EH (cell line): Measurements from ENCODE around the gene POTEC.
"Not testable (repeated sequence)": the region's sequence is repeated elsewhere in the genome, so short reads cannot be mapped to it uniquely, and the experiment has no call there.

Experiments used
- DNase-seq: peaks from one replicate; pipeline ENCODE4 v3.0.0-alpha.2; 2015; ENCODE audit warnings: low read depth

Gene POTEC

DNA sequence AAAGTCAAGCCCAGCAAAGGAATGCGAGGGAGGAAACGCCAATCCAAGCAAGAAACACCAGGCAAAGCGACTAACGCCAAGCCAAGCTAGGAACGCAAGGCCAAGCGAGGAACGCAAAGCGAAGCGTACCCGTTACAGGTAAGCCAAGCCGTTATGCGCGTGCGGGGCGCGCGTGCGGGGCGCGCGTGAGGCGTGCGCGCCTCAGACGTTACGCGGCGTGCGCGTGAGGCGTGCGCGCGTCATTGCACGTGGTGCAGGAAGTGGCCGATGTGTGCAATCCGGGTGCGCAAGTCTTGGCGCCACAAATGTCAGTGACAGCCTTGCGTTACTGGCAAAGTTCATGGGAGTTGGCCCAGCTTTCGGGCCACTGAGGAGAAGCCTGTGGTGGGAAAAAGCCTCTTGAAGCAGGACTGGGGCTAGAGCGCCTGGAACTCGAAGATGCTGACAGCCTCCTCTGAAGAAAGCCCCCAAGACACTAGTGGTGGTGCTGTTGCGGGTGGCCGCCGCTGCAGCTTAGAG, at the start of gene POTEC:
POTEC (minus strand) TSS at position 155 of the 519 bp plus-strand sequence. CDS start 454 bp downstream, outside the sequence.
- DNase-seq = not testable (repeated sequence)

DNA sequence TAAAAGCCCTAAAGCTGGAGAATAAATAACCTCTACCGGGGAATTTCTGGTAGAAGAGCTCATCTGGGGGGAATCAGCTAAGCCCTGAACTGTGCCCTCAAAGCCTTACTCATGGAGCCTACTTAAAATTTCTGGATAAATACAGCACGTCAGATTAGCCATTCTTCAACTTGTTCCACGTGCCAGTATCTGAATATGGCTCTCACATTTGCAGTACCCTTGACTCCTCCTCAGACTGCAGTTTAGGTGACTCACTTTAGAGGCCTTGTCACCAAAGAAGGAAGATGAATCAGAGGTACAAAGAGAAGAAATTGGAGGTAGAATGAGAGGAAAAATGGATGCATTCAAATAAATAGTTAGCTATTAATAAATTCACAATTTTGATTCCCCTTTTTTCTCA, 34.6 kb upstream of the POTEC start:
- no peak for DNase-seq

DNA sequence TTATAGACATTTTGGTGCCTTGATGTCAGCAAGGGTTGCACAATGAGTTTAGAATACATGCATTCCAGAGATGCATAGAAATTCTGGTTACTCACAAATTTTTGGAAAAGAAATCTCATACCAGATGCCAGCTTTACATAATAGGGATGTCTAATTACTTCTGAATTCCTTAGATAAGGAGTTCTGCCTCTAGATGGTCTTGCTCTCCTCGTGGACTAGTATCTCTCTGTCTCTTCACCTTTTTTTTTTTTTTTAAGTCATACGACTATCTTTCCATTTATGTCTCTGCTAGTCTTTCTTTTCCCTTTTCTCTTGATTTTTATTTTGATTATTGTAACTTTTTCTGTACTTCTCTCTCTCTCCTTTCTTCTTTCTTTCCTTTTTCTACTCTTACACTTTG, 16.1 kb upstream of the POTEC start:
- DNase-seq = not testable (repeated sequence)

DNA sequence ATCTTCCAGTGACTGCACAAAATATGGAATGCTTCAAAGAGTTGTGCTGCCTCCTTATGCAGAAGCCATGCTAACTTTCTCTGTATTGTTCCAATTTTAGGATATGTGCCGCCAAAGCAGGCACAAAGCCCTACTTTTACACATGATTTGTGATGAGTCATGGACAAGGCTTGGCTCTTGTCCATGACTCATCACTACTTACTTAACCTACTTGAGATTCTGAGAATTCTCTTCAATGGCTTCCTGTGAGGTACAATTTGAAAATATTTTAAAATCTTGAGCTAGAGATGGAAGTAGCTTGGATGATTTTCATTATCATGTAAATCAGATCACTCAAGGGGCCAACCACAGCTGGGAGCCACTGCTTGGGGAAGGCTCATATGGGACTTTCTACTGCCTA, 11.7 kb downstream of the POTEC start:
- not testable (repeated sequence) for DNase-seq

DNA sequence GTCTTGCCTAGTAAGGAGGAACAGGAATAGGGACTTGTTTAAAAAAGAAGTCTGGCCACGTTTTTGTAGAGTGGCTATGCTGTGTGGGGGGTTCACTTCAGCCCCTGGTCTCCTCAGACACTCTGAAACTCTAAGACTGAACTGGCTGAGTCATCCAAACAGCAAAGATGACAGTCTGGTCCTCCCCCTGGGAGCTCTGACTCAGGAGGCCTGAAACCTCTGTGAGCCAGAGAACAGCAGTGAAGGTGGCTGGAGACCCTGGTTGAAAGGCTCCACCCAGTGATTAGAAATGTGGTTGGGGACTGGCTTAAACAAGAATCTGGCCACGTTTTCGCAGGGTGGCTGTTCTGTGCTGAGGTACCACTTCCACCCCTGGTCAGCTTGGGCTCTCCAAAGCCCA, 32.7 kb downstream of the POTEC start:
- not testable (repeated sequence) for DNase-seq

DNA sequence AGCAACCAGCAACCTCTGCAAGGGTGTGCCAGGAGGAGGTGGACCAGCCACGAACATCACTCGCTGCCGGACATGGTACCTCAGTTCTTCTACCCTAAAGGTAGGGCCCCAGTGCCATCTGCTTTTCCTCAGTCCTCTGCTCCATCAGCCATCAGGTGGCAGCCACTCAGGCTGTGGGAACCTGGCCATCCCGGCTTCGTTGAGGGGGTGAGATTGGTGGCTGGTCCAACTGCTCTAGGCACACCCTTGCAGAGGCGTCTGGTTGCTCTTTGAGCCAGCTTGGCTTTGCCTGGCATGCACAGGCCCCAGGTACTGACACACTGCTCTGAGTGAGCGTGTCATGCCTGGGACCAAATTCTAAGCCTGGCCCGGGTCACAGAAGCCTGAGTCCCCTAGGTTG, 39.7 kb downstream of the POTEC start:
- not testable (repeated sequence) for DNase-seq

DNA sequence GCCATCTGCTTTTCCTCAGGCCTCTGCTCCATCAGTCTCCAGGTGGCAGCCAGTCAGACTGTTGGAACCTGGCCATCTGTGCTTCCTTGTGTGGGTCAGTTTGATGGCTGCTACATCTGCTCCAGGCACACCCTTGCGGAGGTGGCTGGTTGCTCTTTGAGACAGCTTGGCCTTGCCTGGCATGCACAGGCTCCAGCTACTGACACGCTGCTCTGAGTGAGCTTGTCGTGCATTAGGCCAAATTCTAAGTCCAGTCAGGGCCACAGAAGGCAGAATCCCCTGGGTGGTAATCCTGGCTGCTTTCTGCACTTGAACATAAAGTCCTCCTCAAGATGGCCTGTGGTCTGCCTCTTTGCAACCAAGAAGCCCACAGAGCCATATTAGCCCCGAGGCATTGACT, 41.5 kb downstream of the POTEC start:
- DNase-seq = not testable (repeated sequence)

DNA sequence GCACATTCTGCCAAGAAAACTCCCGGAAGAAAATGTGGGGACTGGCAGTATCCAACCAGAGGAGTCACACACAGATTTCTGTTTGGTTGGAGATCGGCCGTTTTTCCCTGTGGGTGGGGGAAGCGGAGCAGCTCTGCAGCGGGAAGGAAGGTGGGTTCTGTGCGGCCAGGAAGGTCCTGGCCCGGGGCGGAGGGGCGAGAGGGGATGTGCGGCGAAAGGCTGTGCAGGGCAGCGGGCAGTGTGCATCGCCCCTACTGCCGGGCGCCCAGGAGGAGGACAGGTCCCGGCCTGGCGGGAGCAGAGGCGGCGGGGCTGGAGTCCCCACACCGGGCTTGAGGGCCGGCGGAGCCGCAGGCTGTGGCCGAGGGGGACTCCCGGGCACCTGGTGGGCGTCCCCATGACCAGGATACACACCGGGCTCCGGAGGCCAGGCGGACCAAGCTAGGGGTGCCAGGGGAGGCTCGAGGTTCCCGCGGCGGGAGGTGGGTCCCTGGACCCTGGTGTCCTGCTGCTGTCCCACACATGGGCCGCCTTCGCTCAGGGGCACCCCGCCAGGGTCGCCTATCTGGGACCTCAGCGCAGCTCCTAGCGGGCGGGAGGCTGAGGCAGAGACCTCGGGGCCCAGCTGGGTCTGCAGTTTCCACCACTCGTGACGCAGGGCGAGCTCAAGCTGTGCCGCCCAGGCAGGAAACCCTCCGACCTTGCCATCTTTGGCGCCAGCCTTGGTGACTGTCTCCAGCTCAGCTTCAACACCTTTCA, 54.0 kb downstream of the POTEC start:
- DNase-seq = not testable (repeated sequence)

DNA sequence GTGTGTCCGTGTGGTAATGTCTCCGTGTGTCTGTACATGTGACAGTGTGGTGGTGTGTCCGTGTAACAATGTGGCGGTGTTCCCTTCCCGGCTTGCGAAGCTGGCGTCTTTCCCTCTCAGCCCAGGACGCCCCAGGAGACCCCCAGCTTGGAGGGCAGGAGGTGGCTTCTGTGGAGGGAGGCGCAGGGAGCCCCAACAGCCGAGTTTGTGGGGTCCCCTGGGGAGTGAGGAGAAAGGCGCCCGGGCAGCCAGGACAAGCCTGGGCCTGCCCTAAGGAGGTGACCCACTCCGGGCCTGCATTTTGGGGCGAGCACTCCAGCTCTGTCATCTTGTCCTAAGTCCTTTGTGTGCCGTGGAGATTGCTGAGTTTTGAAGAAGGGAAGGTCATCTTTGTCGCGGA, 54.6 kb downstream of the POTEC start:
- DNase-seq = not testable (repeated sequence)

DNA sequence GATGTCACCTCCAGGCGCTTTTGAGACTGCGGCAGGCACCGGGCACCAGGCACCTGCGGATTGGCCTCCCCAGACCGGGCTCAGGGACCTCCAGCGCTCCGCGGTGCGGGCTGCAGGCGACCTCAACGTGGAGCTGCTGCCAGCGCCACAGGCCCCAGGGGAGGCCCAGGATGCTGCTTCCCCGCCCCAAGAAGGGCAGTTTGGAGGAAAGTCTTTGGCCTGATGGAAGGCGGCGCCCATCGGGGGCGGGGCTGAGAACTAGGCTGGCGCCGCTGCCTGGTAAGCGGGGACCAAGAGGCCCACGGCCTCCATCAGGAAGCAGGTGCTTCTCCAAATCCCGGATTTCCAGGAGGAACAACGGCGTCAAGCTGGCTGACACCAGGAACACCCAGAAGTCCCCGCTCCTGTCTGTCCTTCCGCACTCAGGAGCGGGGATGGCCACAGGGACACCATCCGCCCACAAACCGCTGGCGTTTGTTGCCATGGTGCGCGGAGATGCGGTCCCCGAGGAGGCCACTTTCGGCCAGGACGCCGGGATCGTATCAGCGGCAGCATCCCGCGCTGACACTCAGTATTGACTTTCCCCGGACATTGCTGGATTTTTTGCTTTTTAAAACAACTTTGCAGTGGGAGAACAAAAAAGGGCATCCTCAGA, 56.3 kb downstream of the POTEC start:
- not testable (repeated sequence) for DNase-seq

DNA sequence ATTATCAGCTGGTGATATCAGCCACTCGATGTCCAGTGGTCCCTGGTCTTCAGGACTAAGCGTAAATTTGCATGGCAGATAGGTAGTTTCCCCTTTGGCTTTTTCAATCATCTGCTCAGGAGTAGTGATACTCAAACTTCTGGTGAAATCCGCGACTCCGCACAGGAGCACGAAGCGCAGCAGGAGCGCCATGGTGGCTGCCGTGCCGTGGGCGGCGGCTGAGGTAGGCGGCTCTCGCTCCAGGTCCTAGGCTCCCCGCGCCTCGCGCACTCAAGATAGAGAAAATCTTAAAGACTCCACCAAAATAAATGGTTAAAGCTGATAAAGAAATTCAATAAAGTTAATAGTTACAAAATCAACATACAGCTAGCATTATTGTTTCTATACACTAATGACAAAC, 64.3 kb downstream of the POTEC start:
- not testable (repeated sequence) for DNase-seq

DNA sequence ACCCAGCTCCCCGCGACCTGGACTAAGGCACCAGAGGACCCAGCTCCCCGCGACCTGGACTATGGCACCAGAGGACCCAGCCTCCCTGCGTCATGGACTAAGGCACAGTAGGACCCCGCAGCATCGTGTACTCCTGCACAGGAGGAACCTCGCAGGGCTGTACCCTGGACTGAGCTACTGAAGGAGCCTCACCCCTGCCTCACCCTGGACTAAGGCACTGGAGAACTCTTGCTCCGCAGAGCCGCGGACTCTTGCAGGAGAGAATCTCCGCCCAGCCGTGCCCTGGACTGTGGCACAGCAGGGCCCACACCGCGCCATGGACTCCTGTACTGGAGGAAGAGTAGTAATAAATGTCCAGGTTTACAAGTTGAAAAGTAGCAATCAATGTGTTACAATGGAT, 67.9 kb downstream of the POTEC start:
- not testable (repeated sequence) for DNase-seq

DNA sequence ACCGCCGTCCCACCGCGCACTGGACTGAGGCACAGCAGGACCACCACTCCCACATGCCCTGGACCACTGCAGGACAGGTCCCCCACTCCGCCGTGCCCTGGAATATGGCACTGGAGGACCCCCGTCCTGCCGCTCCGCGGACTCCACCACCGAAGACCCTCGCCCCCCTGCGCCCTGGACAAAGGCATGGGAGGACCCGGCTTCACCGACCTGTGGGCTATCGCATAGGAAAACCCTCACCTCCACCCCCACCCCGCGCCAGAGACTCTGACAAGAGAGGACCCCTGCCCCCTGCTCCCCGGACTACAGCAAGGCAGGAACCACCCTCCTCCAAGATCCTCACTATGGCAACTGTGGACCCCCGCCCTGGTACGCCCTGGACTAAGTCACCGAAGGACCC, 68.6 kb downstream of the POTEC start:
- DNase-seq = not testable (repeated sequence)

DNA sequence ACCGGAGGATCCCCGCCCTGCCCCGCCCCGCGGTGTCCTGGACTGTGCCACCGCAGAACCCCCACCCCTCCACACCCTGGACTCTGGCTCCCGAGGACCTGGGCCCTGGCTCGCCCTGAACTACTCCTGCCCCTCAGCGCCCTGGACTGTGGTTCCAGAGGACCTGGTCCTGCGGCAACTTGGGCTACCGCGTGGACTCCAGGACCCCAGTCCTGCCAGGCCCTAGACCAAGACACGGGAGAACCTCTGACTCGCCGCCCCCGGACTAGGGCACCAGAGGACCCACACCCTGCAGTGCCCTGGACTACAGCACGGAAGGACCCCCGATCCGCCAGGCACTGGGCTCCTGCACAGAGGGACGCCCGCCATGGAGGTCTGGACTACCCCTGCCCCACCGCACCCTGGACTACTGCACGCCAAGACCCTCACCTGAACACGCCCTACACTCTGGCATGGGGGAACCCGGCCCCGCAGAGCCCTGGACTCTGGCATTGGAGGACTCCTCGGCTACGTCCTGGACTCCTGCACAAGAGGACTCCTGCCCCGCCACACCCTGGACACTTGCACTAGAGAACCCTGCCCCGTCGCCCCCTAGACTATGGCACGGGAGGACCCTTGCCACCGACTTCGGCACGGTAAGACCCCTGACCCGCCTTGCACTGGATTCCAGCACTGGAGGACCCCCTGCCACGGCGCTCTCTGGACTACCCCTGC, 69.2 kb downstream of the POTEC start:
- not testable (repeated sequence) for DNase-seq

DNA sequence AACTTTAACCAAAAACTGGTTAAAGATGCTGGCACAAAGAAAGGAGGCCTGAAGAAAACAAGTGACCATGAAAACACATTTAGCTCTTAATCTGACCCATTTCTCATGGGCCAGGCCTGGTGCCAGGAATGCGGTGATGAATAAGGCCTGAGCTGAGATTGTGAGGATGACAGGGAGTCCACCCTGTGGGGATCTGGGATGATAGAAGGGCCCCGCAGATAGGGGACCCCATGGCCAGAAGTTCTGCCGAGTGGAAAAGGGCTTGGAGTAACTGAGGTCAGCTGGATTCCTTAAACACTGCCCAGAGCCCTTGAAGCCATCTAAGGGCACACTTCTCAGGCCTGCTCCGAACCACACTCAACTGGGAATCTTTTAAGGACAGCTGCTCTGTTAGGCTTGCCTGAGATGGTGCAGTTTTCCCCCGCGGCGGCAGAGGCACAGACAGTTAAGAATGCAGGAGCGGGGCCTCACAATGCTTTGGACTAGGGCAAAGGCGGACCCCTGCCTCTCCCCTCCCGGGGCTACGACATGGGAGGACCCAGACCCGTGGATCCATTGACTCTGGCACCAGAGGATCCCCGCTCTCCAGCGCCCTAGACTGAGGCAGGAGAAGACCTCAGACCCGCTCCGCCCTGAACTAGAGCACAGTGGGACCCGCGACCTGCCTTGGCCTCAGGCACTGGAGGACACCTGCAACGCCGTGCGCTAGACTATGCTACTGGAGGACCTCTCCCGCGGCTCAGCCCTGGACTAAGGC, 70.0 kb downstream of the POTEC start:
- not testable (repeated sequence) for DNase-seq

DNA sequence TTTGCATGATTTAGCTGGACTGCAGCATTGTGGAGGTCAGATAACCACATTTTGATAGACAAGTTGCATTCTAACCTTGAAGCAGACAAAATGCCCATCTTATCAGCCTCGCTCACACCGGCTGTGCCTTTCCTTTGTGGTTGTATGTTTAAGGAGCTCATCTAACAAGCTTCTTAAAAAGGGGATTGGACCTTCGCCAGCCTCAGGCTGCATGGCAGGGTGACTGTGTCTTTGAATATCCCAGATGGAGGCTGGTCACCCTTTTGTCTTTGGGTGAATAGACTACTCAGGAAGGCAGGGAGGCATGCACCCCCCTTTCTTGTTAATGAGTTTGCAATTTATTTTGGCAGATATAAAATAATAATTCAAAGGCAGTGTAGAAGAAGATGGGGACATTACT, 72.1 kb downstream of the POTEC start:
- DNase-seq = not testable (repeated sequence)

DNA sequence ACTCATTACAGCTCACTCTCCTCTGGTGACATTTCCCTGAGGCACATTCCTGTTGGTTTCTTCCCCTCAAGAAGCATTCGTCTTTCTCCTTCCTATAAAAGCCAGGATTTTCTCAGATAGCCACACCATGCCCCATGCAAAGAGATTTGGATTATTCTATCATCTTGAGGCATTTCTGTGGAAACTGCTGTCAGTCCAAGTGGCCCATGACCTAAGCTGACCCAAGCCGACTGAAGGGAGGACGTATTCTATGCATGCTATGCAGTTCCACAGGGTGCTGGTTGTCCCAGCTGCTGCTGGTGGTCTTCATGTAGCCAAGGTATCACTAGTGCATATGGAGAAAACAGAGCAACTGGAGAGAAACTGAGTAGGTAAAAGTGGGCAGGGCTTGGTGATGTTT, 73.0 kb downstream of the POTEC start:
- DNase-seq = not testable (repeated sequence)

DNA sequence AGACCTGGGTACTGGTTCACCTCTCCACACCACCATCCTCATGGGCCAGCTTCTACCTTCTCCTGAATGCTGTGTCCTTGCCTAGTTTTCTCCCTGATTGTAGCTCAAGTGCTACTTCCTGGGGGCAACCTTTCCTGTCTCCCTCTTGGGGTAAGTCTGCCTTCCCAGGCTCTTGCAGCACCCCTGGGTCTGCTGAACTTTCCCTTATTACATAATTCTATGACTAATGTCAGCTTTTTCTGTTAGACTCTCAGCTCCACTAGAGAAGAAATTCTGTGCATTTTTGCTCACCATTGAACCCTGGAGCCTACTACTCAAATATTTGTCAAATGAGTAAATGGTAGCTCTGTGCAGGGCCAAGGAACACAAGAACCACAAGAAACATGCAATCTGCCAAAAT, 73.4 kb downstream of the POTEC start:
- not testable (repeated sequence) for DNase-seq

DNA sequence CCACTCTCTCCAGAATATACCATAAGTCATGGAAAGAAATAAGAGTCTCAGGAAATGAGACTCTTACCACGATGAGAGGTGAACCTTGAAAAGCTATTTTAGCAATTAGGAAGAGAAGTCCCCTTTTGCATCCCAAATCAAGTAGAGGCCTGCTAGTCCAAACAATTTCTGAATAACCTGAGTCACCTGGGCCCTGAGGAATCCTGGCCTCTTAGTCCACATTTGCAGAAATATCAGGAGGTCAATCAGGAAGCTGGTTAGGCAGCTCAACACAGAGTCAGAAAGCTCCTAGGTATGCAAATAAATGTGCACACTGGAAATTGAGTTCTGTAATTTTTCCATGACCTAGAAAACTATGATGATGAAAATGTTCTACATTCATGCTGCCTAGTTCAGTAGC, 77.4 kb downstream of the POTEC start:
- not testable (repeated sequence) for DNase-seq
